Neural cell (in vitro differentiated cells): ENCODE data around the gene ARID3A. TPM values are rescaled to one million over a fixed set of nuclear protein-coding genes. Genes with fewer than 3 reads are reported as not detected.

Source experiments
- H2AFZ ChIP-seq: fragments of 200-600, 300-800 bp; sonication (generic), shearing (Covaris generic); 2 replicates; pipeline ENCODE4 v1.6.0; 2014; ENCODE audit warnings: low read depth, mild to moderate bottlenecking, antibody characterized with exemption, low read length, moderate library complexity
- H3F3A ChIP-seq: fragments of 200-600 bp; shearing (Covaris generic); 2 replicates; pipeline ENCODE4 v1.6.1; 2016; ENCODE audit warnings: mild to moderate bottlenecking, moderate library complexity, mixed read lengths, antibody characterized with exemption, low read length; ENCODE audit not compliant: insufficient read depth, poor library complexity, severe bottlenecking
- H3K27ac ChIP-seq: fragments of 200-600, 300-800 bp; sonication (generic), shearing (Covaris generic); 2 replicates; pipeline ENCODE4 v1.5.1; 2014; ENCODE audit warnings: mild to moderate bottlenecking, low read length, moderate library complexity
- H3K27me3 ChIP-seq: fragments of 300-800, 200-600 bp; sonication (generic), shearing (Covaris generic); 2 replicates; pipeline ENCODE4 v1.6.0; 2014; ENCODE audit warnings: mild to moderate bottlenecking, low read depth, low read length, moderate library complexity; ENCODE audit not compliant: insufficient read depth
- H3K36me3 ChIP-seq: fragments of 300-800, 200-600 bp; sonication (generic), shearing (Covaris generic); 2 replicates; pipeline ENCODE4 v1.5.1; 2014; ENCODE audit warnings: mild to moderate bottlenecking, antibody characterized with exemption, low read length, moderate library complexity; ENCODE audit not compliant: insufficient read depth
- H3K4me2 ChIP-seq: fragments of 300-800, 200-600 bp; sonication (generic), shearing (Covaris generic); 2 replicates; pipeline ENCODE4 v1.6.0; 2014; ENCODE audit warnings: mild to moderate bottlenecking, low read length
- H3K4me3 ChIP-seq: fragments of 300-800, 200-600 bp; sonication (generic), shearing (Covaris generic); 2 replicates; pipeline ENCODE4 v1.5.1; 2014; ENCODE audit warnings: mild to moderate bottlenecking, low read length, moderate library complexity
- H3K79me2 ChIP-seq: fragments of 200-600 bp; shearing (Covaris generic); replicated peaks from 2 replicates; pipeline ENCODE4 v1.6.0; 2014; ENCODE audit warnings: mild to moderate bottlenecking, low read length, moderate library complexity; ENCODE audit not compliant: insufficient read depth
- H3K9ac ChIP-seq: fragments of 300-800, 200-600 bp; sonication (generic), shearing (Covaris generic); 2 replicates; pipeline ENCODE4 v1.6.1; 2016; ENCODE audit warnings: mild to moderate bottlenecking, low read length, mixed read lengths
- H3K9me2 ChIP-seq: fragments of 200-600 bp; shearing (Covaris generic); 2 replicates; pipeline ENCODE4 v1.6.1; 2016; ENCODE audit warnings: mild to moderate bottlenecking, low read length, mixed read lengths; ENCODE audit not compliant: insufficient read depth
- H3K9me3 ChIP-seq: fragments of 200-600, 300-800 bp; sonication (generic), shearing (Covaris generic); 2 replicates; pipeline ENCODE4 v1.6.1; 2016; ENCODE audit warnings: mild to moderate bottlenecking, mixed run types, low read length, moderate library complexity, mixed read lengths
- H4K20me1 ChIP-seq: fragments of 200-600 bp; shearing (Covaris generic); 2 replicates; pipeline ENCODE4 v1.6.1; 2016; ENCODE audit warnings: mild to moderate bottlenecking, mixed run types; ENCODE audit not compliant: insufficient read depth
- CTCF ChIP-seq: fragments of 450-650 bp; IDR thresholded peaks from 2 replicates; pipeline ENCODE4 v1.5.1; 2014; ENCODE audit warnings: antibody characterized with exemption, mild to moderate bottlenecking, moderate library complexity; ENCODE audit not compliant: poor library complexity, severe bottlenecking
- EP300 ChIP-seq: fragments of 450-650 bp; conservative IDR thresholded peaks from 2 replicates; pipeline ENCODE4 v1.6.1; 2014; ENCODE audit warnings: antibody characterized with exemption, mild to moderate bottlenecking, moderate library complexity; ENCODE audit not compliant: poor library complexity, severe bottlenecking
- MXI1 ChIP-seq: fragments of 450-650 bp; conservative IDR thresholded peaks from 2 replicates; pipeline ENCODE4 v1.6.1; 2014; ENCODE audit warnings: antibody characterized with exemption, mild to moderate bottlenecking; ENCODE audit not compliant: poor library complexity, severe bottlenecking
- POLR2AphosphoS5 ChIP-seq: IDR thresholded peaks from 2 replicates; pipeline ENCODE4 v1.6.1; 2012
- RAD21 ChIP-seq: fragments of 450-650 bp; conservative IDR thresholded peaks from 2 replicates; pipeline ENCODE4 v1.6.1; 2014; ENCODE audit warnings: antibody characterized with exemption, mild to moderate bottlenecking, moderate library complexity
- TAF1 ChIP-seq: IDR thresholded peaks from 2 replicates; pipeline ENCODE4 v1.6.1; 2012; ENCODE audit warnings: low read depth
- polyA plus RNA-seq: library from polyadenylated mRNA; depleted of rRNA; stranded (reverse); fragments of >200 nt; gene quantifications from 2 replicates; pipeline ENCODE4 v1.2.3, GENCODE V29; 2014
- TF ChIP-seq, protein P1 (sequence below): IDR thresholded peaks from 2 replicates; pipeline ENCODE4 v1.6.1; 2012; ENCODE audit warnings: borderline replicate concordance

The ARID3A gene
- polyA plus RNA-seq, 1 donor from 2014 or later = 11.4 TPM

DNA sequence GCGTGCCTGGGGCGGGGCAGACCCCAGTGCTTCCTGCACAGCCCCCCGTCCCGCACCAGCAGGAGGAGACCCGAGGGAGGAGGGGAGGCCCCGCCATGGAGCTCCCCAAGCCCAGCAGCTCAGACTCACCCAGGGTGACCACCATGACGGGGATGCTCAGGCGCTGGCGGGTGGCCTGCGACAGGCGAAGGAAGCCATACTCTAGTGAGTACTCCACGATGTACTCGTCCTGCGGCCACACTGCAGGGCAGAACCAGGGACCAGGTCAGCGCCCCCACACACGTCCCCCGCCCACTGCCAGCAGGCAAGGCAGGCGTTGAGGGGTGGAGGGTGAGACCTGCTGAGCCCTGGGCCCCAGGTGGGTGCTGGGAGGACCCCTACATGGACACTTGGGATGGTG lies 86.5 kb downstream of the ARID3A start:
- Histone ChIP-seq H3K4me2 (no peak overlapping the region), H3K9me2 (no peaks in the 10 kb centered on the region)

DNA sequence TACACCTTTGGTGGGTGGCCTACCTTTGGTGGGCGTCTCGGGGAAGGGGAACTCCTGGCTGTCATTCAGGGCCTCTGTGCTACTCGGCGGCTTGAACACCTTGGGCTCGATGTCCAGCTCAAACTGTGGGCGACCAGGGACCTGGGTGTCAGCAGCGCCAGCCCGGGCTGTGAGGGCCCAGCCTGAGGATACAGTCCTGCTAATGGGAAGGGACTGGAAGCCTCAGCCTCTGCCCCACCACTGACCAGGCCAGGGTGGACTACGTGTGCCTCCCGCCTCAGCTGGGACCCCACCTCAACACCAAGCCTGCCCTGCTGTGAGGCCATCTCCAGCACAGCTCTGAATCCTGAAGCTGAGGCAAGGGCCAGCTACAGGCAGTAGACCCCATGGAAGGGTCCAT lies 87.4 kb downstream of the ARID3A start:
- no peaks in the 10 kb centered on the region for H3K9me2 ChIP-seq
- no peaks in the 10 kb centered on the region for H3F3A ChIP-seq
- TF ChIP-seq MXI1 (no peak), POLR2AphosphoS5 (no peak), TAF1 (no peak), RAD21 (no peak)
- TF ChIP-seq, protein P1, sequence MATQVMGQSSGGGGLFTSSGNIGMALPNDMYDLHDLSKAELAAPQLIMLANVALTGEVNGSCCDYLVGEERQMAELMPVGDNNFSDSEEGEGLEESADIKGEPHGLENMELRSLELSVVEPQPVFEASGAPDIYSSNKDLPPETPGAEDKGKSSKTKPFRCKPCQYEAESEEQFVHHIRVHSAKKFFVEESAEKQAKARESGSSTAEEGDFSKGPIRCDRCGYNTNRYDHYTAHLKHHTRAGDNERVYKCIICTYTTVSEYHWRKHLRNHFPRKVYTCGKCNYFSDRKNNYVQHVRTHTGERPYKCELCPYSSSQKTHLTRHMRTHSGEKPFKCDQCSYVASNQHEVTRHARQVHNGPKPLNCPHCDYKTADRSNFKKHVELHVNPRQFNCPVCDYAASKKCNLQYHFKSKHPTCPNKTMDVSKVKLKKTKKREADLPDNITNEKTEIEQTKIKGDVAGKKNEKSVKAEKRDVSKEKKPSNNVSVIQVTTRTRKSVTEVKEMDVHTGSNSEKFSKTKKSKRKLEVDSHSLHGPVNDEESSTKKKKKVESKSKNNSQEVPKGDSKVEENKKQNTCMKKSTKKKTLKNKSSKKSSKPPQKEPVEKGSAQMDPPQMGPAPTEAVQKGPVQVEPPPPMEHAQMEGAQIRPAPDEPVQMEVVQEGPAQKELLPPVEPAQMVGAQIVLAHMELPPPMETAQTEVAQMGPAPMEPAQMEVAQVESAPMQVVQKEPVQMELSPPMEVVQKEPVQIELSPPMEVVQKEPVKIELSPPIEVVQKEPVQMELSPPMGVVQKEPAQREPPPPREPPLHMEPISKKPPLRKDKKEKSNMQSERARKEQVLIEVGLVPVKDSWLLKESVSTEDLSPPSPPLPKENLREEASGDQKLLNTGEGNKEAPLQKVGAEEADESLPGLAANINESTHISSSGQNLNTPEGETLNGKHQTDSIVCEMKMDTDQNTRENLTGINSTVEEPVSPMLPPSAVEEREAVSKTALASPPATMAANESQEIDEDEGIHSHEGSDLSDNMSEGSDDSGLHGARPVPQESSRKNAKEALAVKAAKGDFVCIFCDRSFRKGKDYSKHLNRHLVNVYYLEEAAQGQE = no peak
- no peak overlapping the region for H3K4me2 ChIP-seq
- H2AFZ ChIP-seq = no peak overlapping the region
- no peak overlapping the region for H3K27ac ChIP-seq
- no peaks in the 10 kb centered on the region for H3K27me3 ChIP-seq
- peaks cover 17% of the 10 kb centered on the region for H3K79me2 ChIP-seq
- no peak overlapping the region for H3K9ac ChIP-seq
- H3K36me3 ChIP-seq = no peaks in the 10 kb centered on the region
- peaks cover 11% of the 10 kb centered on the region for H4K20me1 ChIP-seq
- H3K9me3 ChIP-seq = no peaks in the 10 kb centered on the region
- no peak overlapping the region for H3K4me3 ChIP-seq

More for the DNA sequence above, 86.5 kb downstream of the ARID3A start:
- Histone ChIP-seq H3K36me3 (no peaks in the 10 kb centered on the region), H3K4me3 (no peak overlapping the region), H3K79me2 (peaks cover 9% of the 10 kb centered on the region), H3K27ac (no peak overlapping the region), H3K27me3 (no peaks in the 10 kb centered on the region), H4K20me1 (peaks cover 3% of the 10 kb centered on the region), H3F3A (no peaks in the 10 kb centered on the region), H2AFZ (no peak overlapping the region), H3K9me3 (no peaks in the 10 kb centered on the region), H3K9ac (no peak overlapping the region)
- TF ChIP-seq CTCF (no peak), EP300 (no peak), POLR2AphosphoS5 (no peak)
- TF ChIP-seq, protein P1 = no peak
